SH-SY5Y (cell line): ENCODE measurements around the gene NUMA1.

ENCODE experiments used
- GATA2 ChIP-seq: IDR thresholded peaks from 2 replicates; pipeline ENCODE4 v1.6.1; 2011; ENCODE audit warnings: mild to moderate bottlenecking, low read depth, low read length
- GATA3 ChIP-seq: IDR thresholded peaks from 2 replicates; pipeline ENCODE4 v1.6.1; 2011; ENCODE audit warnings: low read depth, mild to moderate bottlenecking, low read length, moderate library complexity

- no peak for TF ChIP-seq GATA2
- no peak for TF ChIP-seq GATA3
Observed at GRCh38 chr11:71998649-71999310, 81.6 kb downstream of the NUMA1 start, which contains the start of gene IL18BP.
